Lower leg skin (tissue), 4 donors: ENCODE data around the gene SH2D2A. TPM values are rescaled to one million over a fixed set of nuclear protein-coding genes. Genes with fewer than 3 reads are reported as not detected.
A peak's percentile ranks its signal among the peaks of the same experiment; 100 is the strongest.

ENCODE experiments used
- DNase-seq, 2 donors: peaks; one replicate each; pipeline ENCODE4 v3.0.0-alpha.2; 2019; ENCODE audit warnings: low spot score in 2 of 2
- H3K4me3 ChIP-seq: fragments of 200-600 bp; sonication (generic); 2 replicates; pipeline ENCODE4 v1.5.1; 2017; ENCODE audit warnings: mild to moderate bottlenecking, low read depth; ENCODE audit not compliant: poor library complexity, severe bottlenecking
- POLR2A ChIP-seq, 2 donors: fragments of 450-650 bp; IDR thresholded peaks; one replicate each; pipeline ENCODE4 v1.6.1; 2016 to 2017; ENCODE audit warnings: antibody characterized with exemption in 2 of 2, mild to moderate bottlenecking in 1 of 2, moderate library complexity in 1 of 2
- WGBS, 2 donors: methylation state at CpG; one replicate each; pipeline ENCODE4 v1.1.5; 2018; 5-methylcytosine and 5-hydroxymethylcytosine counted together
- intact Hi-C: fragments of 100-400 bp; cut with DNase I; formaldehyde crosslinking; loops from one replicate; pipeline ENCODE4 v1.15.0; 2023; ENCODE audit warnings: low total_unique reads
- total RNA-seq, 4 donors: library from RNA; depleted of rRNA; stranded (reverse); fragments of >200 nt; gene quantifications; one replicate each; pipeline ENCODE4 v1.1.0, GENCODE V29; 2016
- TF ChIP-seq, protein P1 (sequence below), 3 donors: fragments of 450-650 bp; IDR thresholded peaks; one replicate each; pipeline ENCODE4 v1.5.1; 2016; ENCODE audit warnings: antibody characterized with exemption in 3 of 3, mild to moderate bottlenecking in 3 of 3, moderate library complexity in 2 of 3

SH2D2A gene
- total RNA-seq, 4 donors from 2014 or later = 1.5 TPM; not detected in 3

DNA sequence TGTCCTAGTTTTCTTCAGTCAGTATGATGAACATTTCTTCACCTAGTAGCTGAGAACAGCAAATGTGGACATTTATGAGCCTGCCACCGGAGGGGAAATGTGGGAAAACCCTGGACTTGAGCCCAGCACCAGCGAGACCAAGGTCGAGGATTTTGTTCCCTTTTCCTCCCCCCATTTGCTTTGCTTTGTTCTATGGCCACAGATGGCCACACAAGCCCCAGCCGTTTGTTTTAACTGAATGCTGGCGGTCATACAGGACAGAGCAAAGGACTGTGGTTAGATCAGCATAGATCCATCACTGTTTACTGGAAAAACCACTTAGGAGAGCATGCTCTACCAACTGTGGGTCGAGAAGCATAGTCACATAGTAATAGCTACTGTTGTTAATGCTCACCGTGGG lies 20.9 kb downstream of the SH2D2A start:
- H3K4me3 ChIP-seq = no peak overlapping the region
- 64 to 72% methylated on average over 7 of the region's 7 CpGs for WGBS, 2 donors
- no peak for DNase-seq
- intact Hi-C loops = no loop called here
- no peak for TF ChIP-seq POLR2A (IDR thresholded peaks at IDR 0.05)
- TF ChIP-seq, protein P1, sequence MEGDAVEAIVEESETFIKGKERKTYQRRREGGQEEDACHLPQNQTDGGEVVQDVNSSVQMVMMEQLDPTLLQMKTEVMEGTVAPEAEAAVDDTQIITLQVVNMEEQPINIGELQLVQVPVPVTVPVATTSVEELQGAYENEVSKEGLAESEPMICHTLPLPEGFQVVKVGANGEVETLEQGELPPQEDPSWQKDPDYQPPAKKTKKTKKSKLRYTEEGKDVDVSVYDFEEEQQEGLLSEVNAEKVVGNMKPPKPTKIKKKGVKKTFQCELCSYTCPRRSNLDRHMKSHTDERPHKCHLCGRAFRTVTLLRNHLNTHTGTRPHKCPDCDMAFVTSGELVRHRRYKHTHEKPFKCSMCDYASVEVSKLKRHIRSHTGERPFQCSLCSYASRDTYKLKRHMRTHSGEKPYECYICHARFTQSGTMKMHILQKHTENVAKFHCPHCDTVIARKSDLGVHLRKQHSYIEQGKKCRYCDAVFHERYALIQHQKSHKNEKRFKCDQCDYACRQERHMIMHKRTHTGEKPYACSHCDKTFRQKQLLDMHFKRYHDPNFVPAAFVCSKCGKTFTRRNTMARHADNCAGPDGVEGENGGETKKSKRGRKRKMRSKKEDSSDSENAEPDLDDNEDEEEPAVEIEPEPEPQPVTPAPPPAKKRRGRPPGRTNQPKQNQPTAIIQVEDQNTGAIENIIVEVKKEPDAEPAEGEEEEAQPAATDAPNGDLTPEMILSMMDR (IDR thresholded peaks at IDR 0.05) = no peak

DNA sequence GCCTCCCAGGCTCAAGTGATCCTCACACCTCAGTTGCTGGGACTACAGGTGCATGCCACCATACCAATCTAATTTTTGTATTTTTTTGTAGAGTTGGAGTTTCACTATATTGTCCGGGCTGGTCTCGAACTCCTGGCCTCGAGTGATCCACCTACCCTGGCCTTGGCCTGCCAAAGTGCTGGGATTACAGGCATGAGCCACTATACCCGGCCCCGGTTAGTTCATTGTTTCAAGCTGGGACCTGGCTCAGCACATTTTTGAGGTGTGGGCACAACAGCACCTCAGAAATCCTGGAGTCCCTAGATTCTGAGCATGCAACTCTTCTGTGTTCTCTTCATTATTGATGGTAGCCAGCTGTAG lies 21.3 kb downstream of the SH2D2A start:
- 90 to 94% methylated on average over 5 of the region's 5 CpGs for WGBS, 2 donors
- TF ChIP-seq, protein P1 (IDR thresholded peaks at IDR 0.05) = no peak
- TF ChIP-seq POLR2A (IDR thresholded peaks at IDR 0.05) = no peak
- intact Hi-C loops = no loop called here
- H3K4me3 ChIP-seq = no peak overlapping the region
- DNase-seq = peak in 1 of 2 donors; percentile 70

DNA sequence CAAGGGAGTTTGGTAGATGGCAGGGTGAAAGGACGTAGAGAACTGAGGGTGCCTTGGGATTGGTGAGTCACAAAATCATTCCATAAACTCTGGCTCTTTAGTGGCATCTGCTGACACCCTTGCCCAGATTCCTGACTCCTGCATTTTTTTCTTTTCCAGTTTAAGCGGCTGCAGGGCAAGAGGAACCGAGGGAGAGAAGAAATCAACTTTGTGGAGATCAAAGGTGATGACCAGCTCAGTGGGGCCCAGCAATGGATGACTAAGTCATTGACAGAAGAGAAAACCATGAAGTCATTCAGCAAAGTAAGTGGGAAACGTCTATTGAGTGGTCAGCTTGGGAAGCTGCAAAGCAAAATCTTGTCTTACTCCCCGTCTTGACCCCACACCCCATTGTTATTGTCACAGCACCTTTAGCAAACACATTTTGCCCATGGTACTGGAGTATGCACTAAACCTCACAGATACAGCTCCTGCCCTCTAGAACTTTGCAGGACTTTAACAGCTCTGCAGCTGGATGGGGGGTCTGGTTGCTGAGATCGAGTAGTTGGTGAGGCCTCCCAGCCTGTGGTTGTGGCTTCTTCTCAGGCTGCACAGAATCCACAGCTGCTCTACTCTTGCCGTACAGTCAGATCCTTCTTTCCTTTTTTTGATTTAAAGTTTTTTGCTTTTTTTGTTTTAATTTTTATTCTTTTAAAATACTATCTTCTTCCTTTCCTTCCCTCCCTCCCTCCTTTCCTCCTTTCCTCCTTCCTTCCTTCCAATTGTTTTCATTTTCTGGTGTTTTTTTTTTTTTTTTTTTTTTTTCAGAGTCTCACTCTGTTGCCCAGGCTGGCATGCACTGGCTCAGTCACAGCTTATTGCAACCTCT lies 21.9 kb downstream of the SH2D2A start:
- intact Hi-C loops = no loop called here
- H3K4me3 ChIP-seq = no peak overlapping the region

GRCh38 chr1:156789621-156790318 lies 26.9 kb downstream of the SH2D2A start:
- TF ChIP-seq POLR2A (IDR thresholded peaks at IDR 0.05) = no peak
- TF ChIP-seq, protein P1 (IDR thresholded peaks at IDR 0.05) = no peak
- intact Hi-C loops = no loop called here
- peak in 1 of 2 donors; percentile 1 for DNase-seq
- no peak overlapping the region for H3K4me3 ChIP-seq
- WGBS, 2 donors = 93% methylated on average over 4 of the region's 4 CpGs

More for the DNA sequence above, 21.9 kb downstream of the SH2D2A start:
- DNase-seq = peak in 1 of 2 donors; percentile 40
- TF ChIP-seq POLR2A (IDR thresholded peaks at IDR 0.05) = no peak
- TF ChIP-seq, protein P1 (IDR thresholded peaks at IDR 0.05) = no peak
- WGBS, 2 donors = 72 to 77% methylated on average over 7 of the region's 7 CpGs

DNA sequence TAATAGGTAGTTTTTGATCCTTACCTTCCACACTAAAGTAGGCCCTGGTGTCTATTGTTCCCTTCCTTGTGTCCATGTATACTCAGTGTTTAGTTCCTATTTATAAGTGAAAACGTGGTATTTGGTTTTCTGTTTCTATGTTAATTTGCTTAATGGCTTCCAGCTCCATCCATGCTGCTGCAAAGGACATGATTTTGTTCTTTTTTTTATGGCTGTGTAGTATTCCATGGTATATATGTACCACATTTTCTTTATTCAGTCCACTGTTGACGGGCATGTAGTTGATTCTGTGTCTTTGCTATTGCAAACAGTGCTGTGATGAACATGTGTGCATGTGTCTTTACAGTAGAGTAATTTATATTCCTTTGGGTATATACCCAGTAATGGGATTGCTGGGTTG lies 28.5 kb downstream of the SH2D2A start:
- 87 to 90% methylated on average over 2 of the region's 2 CpGs for WGBS, 2 donors
- no peak overlapping the region for H3K4me3 ChIP-seq
- intact Hi-C loops = no loop called here
- TF ChIP-seq POLR2A (IDR thresholded peaks at IDR 0.05) = no peak
- TF ChIP-seq, protein P1 (IDR thresholded peaks at IDR 0.05) = no peak
- no peak for DNase-seq
